ENCODE data around the gene AXIN1.
A peak's percentile ranks its signal among the peaks of the same experiment; 100 is the strongest.

Gene AXIN1

GRCh38 chr16:283033-283805, 69.3 kb downstream of the AXIN1 start, which contains the start of gene PDIA2:
Gene PDIA2 (plus strand): TSS chr16:283164. CDS start chr16:283170, 6 bp downstream.
- H3K4me1 ChIP-seq (ENCODE audit: control insufficient read depth, insufficient read depth, low read length) = no peaks in the 10 kb centered on the region
- H3K9ac ChIP-seq (ENCODE audit: low read depth, low read length) = no peak within 1 kb of the TSS
- no peak within 1 kb of the TSS for H3K4me3 ChIP-seq (ENCODE audit: low read depth, low read length)
- H3K36me3 ChIP-seq (ENCODE audit: control insufficient read depth, insufficient read depth, low read length) = peaks cover 13% of the 10 kb centered on the region
- H3K9me3 ChIP-seq (ENCODE audit: control insufficient read depth, insufficient read depth, low read length) = no peaks in the 10 kb centered on the region
- H3K27me3 ChIP-seq (ENCODE audit: control insufficient read depth, insufficient read depth, low read length) = peaks cover 25% of the 10 kb centered on the region
- no peak within 1 kb of the TSS for H3K27ac ChIP-seq (ENCODE audit: low read depth, low read length)

GRCh38 chr16:282491-282890, 70.0 kb downstream of the AXIN1 start:
- Histone ChIP-seq H3K4me1 (ENCODE audit: control insufficient read depth, insufficient read depth, low read length) (no peaks in the 10 kb centered on the region), H3K9ac (ENCODE audit: low read depth, low read length) (no peak overlapping the region), H3K27ac (ENCODE audit: low read depth, low read length) (no peak overlapping the region), H3K36me3 (ENCODE audit: control insufficient read depth, insufficient read depth, low read length) (peaks cover 6% of the 10 kb centered on the region), H3K4me3 (ENCODE audit: low read depth, low read length) (no peak overlapping the region), H3K9me3 (ENCODE audit: control insufficient read depth, insufficient read depth, low read length) (no peaks in the 10 kb centered on the region), H3K27me3 (ENCODE audit: control insufficient read depth, insufficient read depth, low read length) (peaks cover 25% of the 10 kb centered on the region)

- Histone ChIP-seq H3K4me3 (ENCODE audit: low read depth, low read length) (no peak overlapping the region), H3K9ac (ENCODE audit: low read depth, low read length) (no peak overlapping the region), H3K27me3 (ENCODE audit: control insufficient read depth, insufficient read depth, low read length) (peaks cover 26% of the 10 kb centered on the region), H3K9me3 (ENCODE audit: control insufficient read depth, insufficient read depth, low read length) (no peaks in the 10 kb centered on the region), H3K36me3 (ENCODE audit: control insufficient read depth, insufficient read depth, low read length) (peaks cover 4% of the 10 kb centered on the region), H3K4me1 (ENCODE audit: control insufficient read depth, insufficient read depth, low read length) (no peaks in the 10 kb centered on the region), H3K27ac (ENCODE audit: low read depth, low read length) (no peak overlapping the region)
Measured at GRCh38 chr16:281660-282255, 70.8 kb downstream of the AXIN1 start.

- H3K4me1 ChIP-seq (ENCODE audit: control insufficient read depth, insufficient read depth, low read length) = no peaks in the 10 kb centered on the region
- no peak overlapping the region for H3K27ac ChIP-seq (ENCODE audit: low read depth, low read length)
- no peak overlapping the region for H3K9ac ChIP-seq (ENCODE audit: low read depth, low read length)
- peaks cover 32% of the 10 kb centered on the region for H3K27me3 ChIP-seq (ENCODE audit: control insufficient read depth, insufficient read depth, low read length)
- H3K4me3 ChIP-seq (ENCODE audit: low read depth, low read length) = peak overlapping the region; percentile 63
- H3K9me3 ChIP-seq (ENCODE audit: control insufficient read depth, insufficient read depth, low read length) = no peaks in the 10 kb centered on the region
- H3K36me3 ChIP-seq (ENCODE audit: control insufficient read depth, insufficient read depth, low read length) = no peaks in the 10 kb centered on the region
Measured at GRCh38 chr16:280991-281659, 71.4 kb downstream of the AXIN1 start.

- Histone ChIP-seq H3K4me1 (ENCODE audit: control insufficient read depth, insufficient read depth, low read length) (no peaks in the 10 kb centered on the region), H3K36me3 (ENCODE audit: control insufficient read depth, insufficient read depth, low read length) (no peaks in the 10 kb centered on the region), H3K27me3 (ENCODE audit: control insufficient read depth, insufficient read depth, low read length) (peaks cover 35% of the 10 kb centered on the region), H3K4me3 (ENCODE audit: low read depth, low read length) (peak within 1 kb of the TSS; percentile 63), H3K9me3 (ENCODE audit: control insufficient read depth, insufficient read depth, low read length) (no peaks in the 10 kb centered on the region), H3K27ac (ENCODE audit: low read depth, low read length) (no peak within 1 kb of the TSS), H3K9ac (ENCODE audit: low read depth, low read length) (no peak within 1 kb of the TSS)
Measured at GRCh38 chr16:280552-280951, 72.0 kb downstream of the AXIN1 start, which contains the start of gene ARHGDIG. Gene ARHGDIG (plus strand): TSS chr16:280591. CDS start chr16:280681, 90 bp downstream.

GRCh38 chr16:280005-280460, 72.5 kb downstream of the AXIN1 start:
- H3K4me1 ChIP-seq (ENCODE audit: control insufficient read depth, insufficient read depth, low read length) = no peaks in the 10 kb centered on the region
- H3K27ac ChIP-seq (ENCODE audit: low read depth, low read length) = no peak overlapping the region
- H3K4me3 ChIP-seq (ENCODE audit: low read depth, low read length) = peak overlapping the region; percentile 52; the same call in 1 of the 2 replicates
- H3K9ac ChIP-seq (ENCODE audit: low read depth, low read length) = no peak overlapping the region
- H3K27me3 ChIP-seq (ENCODE audit: control insufficient read depth, insufficient read depth, low read length) = peaks cover 39% of the 10 kb centered on the region
- no peaks in the 10 kb centered on the region for H3K36me3 ChIP-seq (ENCODE audit: control insufficient read depth, insufficient read depth, low read length)
- H3K9me3 ChIP-seq (ENCODE audit: control insufficient read depth, insufficient read depth, low read length) = no peaks in the 10 kb centered on the region

GRCh38 chr16:279531-279930, 73.0 kb downstream of the AXIN1 start:
- H3K36me3 ChIP-seq (ENCODE audit: control insufficient read depth, insufficient read depth, low read length) = no peaks in the 10 kb centered on the region
- H3K9ac ChIP-seq (ENCODE audit: low read depth, low read length) = no peak overlapping the region
- H3K27me3 ChIP-seq (ENCODE audit: control insufficient read depth, insufficient read depth, low read length) = peaks cover 44% of the 10 kb centered on the region
- no peak overlapping the region for H3K4me3 ChIP-seq (ENCODE audit: low read depth, low read length)
- no peaks in the 10 kb centered on the region for H3K4me1 ChIP-seq (ENCODE audit: control insufficient read depth, insufficient read depth, low read length)
- no peaks in the 10 kb centered on the region for H3K9me3 ChIP-seq (ENCODE audit: control insufficient read depth, insufficient read depth, low read length)
- H3K27ac ChIP-seq (ENCODE audit: low read depth, low read length) = no peak overlapping the region

- H3K36me3 ChIP-seq (ENCODE audit: control insufficient read depth, insufficient read depth, low read length) = no peaks in the 10 kb centered on the region
- no peaks in the 10 kb centered on the region for H3K4me1 ChIP-seq (ENCODE audit: control insufficient read depth, insufficient read depth, low read length)
- H3K9ac ChIP-seq (ENCODE audit: low read depth, low read length) = no peak overlapping the region
- H3K27ac ChIP-seq (ENCODE audit: low read depth, low read length) = no peak overlapping the region
- H3K27me3 ChIP-seq (ENCODE audit: control insufficient read depth, insufficient read depth, low read length) = peaks cover 49% of the 10 kb centered on the region
- H3K9me3 ChIP-seq (ENCODE audit: control insufficient read depth, insufficient read depth, low read length) = no peaks in the 10 kb centered on the region
- no peak overlapping the region for H3K4me3 ChIP-seq (ENCODE audit: low read depth, low read length)
Measured at GRCh38 chr16:278863-279366, 73.6 kb downstream of the AXIN1 start.

- H3K4me1 ChIP-seq (ENCODE audit: control insufficient read depth, insufficient read depth, low read length) = no peaks in the 10 kb centered on the region
- H3K4me3 ChIP-seq (ENCODE audit: low read depth, low read length) = no peak overlapping the region
- H3K9ac ChIP-seq (ENCODE audit: low read depth, low read length) = no peak overlapping the region
- no peaks in the 10 kb centered on the region for H3K9me3 ChIP-seq (ENCODE audit: control insufficient read depth, insufficient read depth, low read length)
- H3K27me3 ChIP-seq (ENCODE audit: control insufficient read depth, insufficient read depth, low read length) = peaks cover 45% of the 10 kb centered on the region
- no peak overlapping the region for H3K27ac ChIP-seq (ENCODE audit: low read depth, low read length)
- H3K36me3 ChIP-seq (ENCODE audit: control insufficient read depth, insufficient read depth, low read length) = no peaks in the 10 kb centered on the region
Measured at GRCh38 chr16:276426-277077, 76.0 kb downstream of the AXIN1 start.

GRCh38 chr16:275786-276232, 76.7 kb downstream of the AXIN1 start, which contains the start of gene RGS11:
Gene RGS11 (minus strand): TSS chr16:275944. CDS start chr16:275911, 33 bp downstream.
- no peaks in the 10 kb centered on the region for H3K9me3 ChIP-seq (ENCODE audit: control insufficient read depth, insufficient read depth, low read length)
- peaks cover 37% of the 10 kb centered on the region for H3K27me3 ChIP-seq (ENCODE audit: control insufficient read depth, insufficient read depth, low read length)
- H3K27ac ChIP-seq (ENCODE audit: low read depth, low read length) = no peak within 1 kb of the TSS
- peak within 1 kb of the TSS; percentile 65 for H3K4me3 ChIP-seq (ENCODE audit: low read depth, low read length)
- no peaks in the 10 kb centered on the region for H3K36me3 ChIP-seq (ENCODE audit: control insufficient read depth, insufficient read depth, low read length)
- H3K9ac ChIP-seq (ENCODE audit: low read depth, low read length) = no peak within 1 kb of the TSS
- no peaks in the 10 kb centered on the region for H3K4me1 ChIP-seq (ENCODE audit: control insufficient read depth, insufficient read depth, low read length)
